IgD-negative memory B cell (primary cell): ENCODE measurements around the gene NUB1. TPM values are rescaled to one million over a fixed set of nuclear protein-coding genes. Genes with fewer than 3 reads are reported as not detected.

Experiments
- H3K27ac Mint-ChIP-seq, 3 donors: one replicate each; pipeline ENCODE4 v1.8.0; 2020 to 2022; ENCODE audit warnings: mild to moderate bottlenecking in 3 of 3, mixed read lengths in 3 of 3, moderate library complexity in 1 of 3
- H3K27me3 Mint-ChIP-seq: one replicate; pipeline ENCODE4 v1.8.0; 2021; ENCODE audit warnings: mixed read lengths
- H3K36me3 Mint-ChIP-seq: one replicate; pipeline ENCODE4 v1.8.0; 2020; ENCODE audit warnings: mild to moderate bottlenecking, mixed read lengths
- H3K4me1 Mint-ChIP-seq, 3 donors: one replicate each; pipeline ENCODE4 v1.8.0; 2020 to 2022; ENCODE audit warnings: mixed read lengths in 3 of 3, mild to moderate bottlenecking in 1 of 3
- H3K4me3 Mint-ChIP-seq, 4 donors: one replicate each; pipeline ENCODE4 v1.8.0; 2020 to 2022; ENCODE audit warnings: mild to moderate bottlenecking in 4 of 4, mixed read lengths in 4 of 4, moderate library complexity in 3 of 4
- H3K9me3 Mint-ChIP-seq, 3 donors: one replicate each; pipeline ENCODE4 v1.8.0; 2020 to 2021; ENCODE audit warnings: mixed read lengths in 3 of 3, mild to moderate bottlenecking in 1 of 3
- polyA plus RNA-seq: library from polyadenylated mRNA; unstranded; fragments of 300-500 nt; fragmentation: Illumina TruSeq; gene quantifications from one replicate; pipeline ENCODE4 v1.2.3, GENCODE V29; 2021

NUB1 gene
- polyA plus RNA-seq, 1 donor from 2014 or later, result 82.8 TPM

DNA sequence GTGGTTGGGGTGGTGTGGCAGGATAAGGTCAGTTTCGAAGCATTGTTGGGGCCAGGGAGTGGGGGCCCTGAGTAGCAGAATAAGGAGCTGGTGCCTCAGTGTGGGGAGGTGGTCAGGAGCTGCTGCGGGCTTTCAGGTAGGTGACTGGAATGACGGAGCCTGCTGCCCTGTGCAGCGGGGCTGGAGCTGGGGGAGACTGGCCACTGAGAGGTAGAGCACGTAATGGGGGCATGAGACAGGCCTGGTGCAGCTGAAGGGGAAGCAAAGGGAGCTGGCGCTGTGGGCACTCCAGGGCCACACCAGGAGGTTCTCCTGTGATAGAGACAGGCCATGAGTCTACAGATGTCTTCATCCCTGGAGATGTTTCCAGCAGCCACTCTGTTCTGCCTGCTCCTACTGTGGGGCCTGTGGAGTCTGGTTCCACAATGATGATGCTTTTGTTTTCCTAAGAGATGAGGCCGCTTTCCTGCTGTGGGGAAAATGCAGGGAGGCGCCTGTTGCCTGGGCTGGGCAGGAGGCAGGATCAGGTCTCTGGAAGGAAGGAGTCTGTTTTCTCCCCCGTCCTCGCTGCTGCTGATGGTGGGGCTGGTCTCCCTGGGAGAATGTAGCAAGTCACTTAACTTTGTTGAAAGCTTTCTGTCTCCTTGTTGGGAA, 31.1 kb downstream of the NUB1 start:
- Mint-ChIP-seq H3K27me3 (no peaks in the 10 kb centered on the region), H3K4me3 (no peak overlapping the region), H3K36me3 (peaks cover 7% of the 10 kb centered on the region), H3K4me1 (peaks cover 3 to 6% (median 5%) of the 10 kb centered on the region in 3 donors), H3K27ac (no peak overlapping the region), H3K9me3 (no peaks in the 10 kb centered on the region)

DNA sequence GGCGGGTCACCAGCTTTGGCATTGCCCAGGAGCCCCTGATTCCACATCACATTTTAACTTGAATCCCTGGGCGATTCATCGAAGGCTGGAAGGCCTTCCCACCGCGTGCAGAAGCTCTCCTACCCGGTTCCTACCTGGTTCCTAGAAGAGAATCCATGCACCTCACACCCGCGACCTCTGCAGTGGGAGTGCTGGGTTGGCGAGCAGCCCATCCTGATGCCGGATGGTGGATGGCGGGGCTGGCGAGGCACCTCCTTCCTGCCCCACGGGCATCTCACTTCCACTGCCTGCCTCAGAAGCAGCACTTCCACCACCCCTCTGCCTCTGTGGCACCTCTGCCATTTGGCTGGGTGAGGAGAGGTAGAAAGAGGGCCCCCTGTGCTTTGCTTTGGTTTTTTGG, 32.0 kb downstream of the NUB1 start:
- no peak overlapping the region for H3K4me3 Mint-ChIP-seq
- H3K36me3 Mint-ChIP-seq, result peaks cover 13% of the 10 kb centered on the region
- peaks cover 0 to 2% (median 0%) of the 10 kb centered on the region in 3 donors for H3K4me1 Mint-ChIP-seq
- no peaks in the 10 kb centered on the region for H3K27me3 Mint-ChIP-seq
- no peak overlapping the region for H3K27ac Mint-ChIP-seq
- H3K9me3 Mint-ChIP-seq, result no peaks in the 10 kb centered on the region

DNA sequence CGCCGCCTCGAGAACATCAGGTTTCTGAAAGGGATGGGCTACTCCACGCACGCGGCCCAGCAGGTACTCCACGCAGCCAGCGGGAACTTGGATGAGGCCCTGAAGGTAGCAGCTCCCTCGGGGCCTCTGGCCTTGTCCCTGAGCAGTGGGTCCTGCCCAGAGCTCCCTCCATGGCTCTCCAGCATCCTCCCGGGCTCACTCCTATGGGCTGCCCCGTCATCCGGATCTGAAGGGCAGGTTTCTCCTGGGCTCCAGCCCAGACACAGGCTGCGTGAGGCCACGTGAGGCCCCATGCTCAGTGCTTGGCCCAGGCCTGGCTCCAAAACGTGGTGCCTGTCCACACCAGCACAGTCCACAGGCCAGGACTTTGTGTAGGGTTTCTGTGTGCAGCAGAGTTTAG, 32.5 kb downstream of the NUB1 start:
- Mint-ChIP-seq H3K36me3 (peaks cover 14% of the 10 kb centered on the region), H3K9me3 (no peaks in the 10 kb centered on the region), H3K27ac (peak overlapping the region in 1 of 3 donors; percentile 46), H3K27me3 (no peaks in the 10 kb centered on the region), H3K4me1 (peaks cover 0 to 2% (median 0%) of the 10 kb centered on the region in 3 donors), H3K4me3 (peak overlapping the region in 1 of 4 donors; percentile 54)

DNA sequence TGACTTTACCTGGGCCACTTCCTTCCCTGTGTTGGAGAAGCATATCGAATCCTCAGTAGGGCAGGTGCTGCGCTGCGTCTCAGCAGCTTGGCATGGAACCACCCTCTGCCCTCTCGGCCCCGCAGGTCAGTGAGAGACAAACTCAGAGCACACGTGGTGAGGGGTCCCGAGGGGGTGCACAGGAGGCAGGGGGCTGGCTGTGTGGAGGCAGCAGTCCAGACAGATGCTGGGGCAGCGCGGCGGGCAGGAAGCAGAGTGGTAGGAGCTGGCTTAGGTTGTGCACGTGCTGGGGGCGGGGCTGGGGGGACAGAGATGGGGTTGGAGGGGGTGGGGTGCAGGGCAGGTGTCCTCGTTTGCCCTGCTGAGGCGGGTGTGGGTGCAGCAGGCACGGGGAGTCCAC, 33.1 kb downstream of the NUB1 start:
- Mint-ChIP-seq H3K4me1 (peaks cover 0 to 5% (median 2%) of the 10 kb centered on the region in 3 donors), H3K27me3 (no peaks in the 10 kb centered on the region), H3K27ac (no peak overlapping the region), H3K36me3 (peaks cover 14% of the 10 kb centered on the region), H3K9me3 (no peaks in the 10 kb centered on the region), H3K4me3 (peak overlapping the region in 1 of 4 donors; percentile 54)

DNA sequence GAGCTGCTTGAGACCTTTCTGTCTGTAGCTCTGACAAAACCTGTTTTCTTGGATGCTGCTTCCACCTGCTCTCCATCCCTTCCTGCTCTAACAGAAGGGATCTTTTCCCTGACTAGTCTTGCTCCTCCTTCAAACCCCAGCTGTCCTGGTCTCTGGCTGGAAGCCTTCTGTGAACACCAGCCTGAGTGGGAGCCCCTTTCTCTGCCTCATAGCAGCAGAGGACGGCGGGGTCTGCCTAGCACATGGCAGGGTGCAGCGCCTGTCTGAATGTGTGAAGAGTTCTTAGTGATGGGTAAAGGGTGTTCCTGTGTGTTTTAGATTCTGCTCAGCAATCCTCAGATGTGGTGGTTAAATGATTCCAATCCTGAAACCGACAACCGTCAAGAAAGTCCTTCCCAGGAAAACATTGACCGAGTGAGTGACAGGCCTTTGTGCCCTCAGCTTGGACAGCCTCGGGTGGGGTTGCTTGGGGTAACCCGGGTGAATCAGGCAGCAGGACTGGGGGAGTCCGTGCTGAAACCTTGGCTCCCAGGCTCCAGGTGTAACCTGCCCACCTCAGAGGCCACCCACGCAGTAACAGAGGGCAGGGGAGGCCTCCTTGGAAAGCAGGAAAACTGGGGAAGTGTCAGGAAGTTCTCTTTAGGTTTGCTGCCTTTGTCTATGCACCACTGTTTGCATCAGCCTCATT, 34.1 kb downstream of the NUB1 start:
- peaks cover 14% of the 10 kb centered on the region for H3K36me3 Mint-ChIP-seq
- H3K4me3 Mint-ChIP-seq, result no peak overlapping the region
- no peaks in the 10 kb centered on the region for H3K9me3 Mint-ChIP-seq
- peak overlapping the region in 1 of 3 donors; percentile 5 for H3K27ac Mint-ChIP-seq
- H3K4me1 Mint-ChIP-seq, result peaks cover under 1 to 5% (median 2%) of the 10 kb centered on the region in 3 donors
- no peaks in the 10 kb centered on the region for H3K27me3 Mint-ChIP-seq

DNA sequence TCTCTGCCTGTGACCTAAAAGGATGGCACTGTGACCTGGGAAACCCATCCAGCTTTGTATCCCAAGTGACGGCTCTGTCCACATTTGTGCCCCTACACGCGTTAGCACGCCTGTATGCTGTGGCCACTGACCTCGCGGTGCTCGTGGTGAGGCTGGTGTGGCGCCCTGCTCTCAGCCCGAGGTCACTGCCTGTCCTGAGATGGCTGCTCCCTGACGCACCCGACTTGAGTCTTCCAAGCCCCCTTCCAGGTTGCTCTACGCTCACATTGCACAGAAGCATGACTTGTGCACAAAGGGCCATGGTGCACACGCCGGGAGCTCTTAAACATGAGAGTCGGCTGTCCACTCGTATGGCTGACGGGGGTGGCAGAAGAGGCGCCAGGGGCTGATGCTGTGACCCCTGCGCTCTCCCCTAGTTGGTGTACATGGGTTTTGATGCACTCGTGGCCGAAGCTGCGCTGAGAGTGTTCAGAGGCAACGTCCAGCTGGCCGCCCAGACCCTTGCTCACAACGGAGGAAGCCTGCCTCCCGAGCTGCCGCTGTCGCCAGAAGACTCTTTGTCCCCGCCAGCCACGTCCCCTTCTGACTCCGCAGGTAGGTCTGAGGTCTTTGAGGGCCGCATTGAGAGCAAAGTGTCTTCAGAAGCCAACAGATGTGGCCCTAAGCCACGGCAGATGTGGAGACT, 34.7 kb downstream of the NUB1 start:
- H3K9me3 Mint-ChIP-seq, result no peaks in the 10 kb centered on the region
- no peaks in the 10 kb centered on the region for H3K27me3 Mint-ChIP-seq
- peaks cover 3 to 10% (median 6%) of the 10 kb centered on the region in 3 donors for H3K4me1 Mint-ChIP-seq
- peak overlapping the region in 1 of 4 donors; percentile 8 for H3K4me3 Mint-ChIP-seq
- peak overlapping the region in 1 of 3 donors; percentile 42 for H3K27ac Mint-ChIP-seq
- H3K36me3 Mint-ChIP-seq, result peaks cover 13% of the 10 kb centered on the region

DNA sequence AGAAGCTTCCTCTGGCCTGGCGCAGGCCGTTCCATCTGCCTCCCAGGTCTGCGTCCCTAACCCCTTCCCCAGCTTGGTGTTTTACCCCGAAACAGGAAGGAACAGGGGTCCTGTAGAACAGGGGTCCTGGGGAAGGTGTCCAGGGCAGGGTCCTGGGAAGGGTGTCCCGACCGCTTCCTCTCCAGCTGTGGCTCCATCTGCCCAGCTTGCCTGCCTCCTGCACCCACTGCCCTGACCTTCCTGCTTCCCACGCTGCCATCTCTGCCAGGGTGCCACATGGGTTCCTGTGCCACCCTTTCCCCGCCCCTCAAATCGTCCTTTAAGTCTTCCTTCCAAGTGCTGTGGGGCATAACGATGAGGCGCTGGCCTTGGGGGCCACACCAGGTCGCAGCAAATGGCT, 35.8 kb downstream of the NUB1 start:
- H3K4me1 Mint-ChIP-seq, result peaks cover 6 to 13% (median 9%) of the 10 kb centered on the region in 3 donors
- no peaks in the 10 kb centered on the region for H3K9me3 Mint-ChIP-seq
- H3K27me3 Mint-ChIP-seq, result peaks cover 4% of the 10 kb centered on the region
- peaks cover 13% of the 10 kb centered on the region for H3K36me3 Mint-ChIP-seq
- peak overlapping the region in 1 of 3 donors; percentile 79 for H3K27ac Mint-ChIP-seq
- H3K4me3 Mint-ChIP-seq, result no peak overlapping the region

DNA sequence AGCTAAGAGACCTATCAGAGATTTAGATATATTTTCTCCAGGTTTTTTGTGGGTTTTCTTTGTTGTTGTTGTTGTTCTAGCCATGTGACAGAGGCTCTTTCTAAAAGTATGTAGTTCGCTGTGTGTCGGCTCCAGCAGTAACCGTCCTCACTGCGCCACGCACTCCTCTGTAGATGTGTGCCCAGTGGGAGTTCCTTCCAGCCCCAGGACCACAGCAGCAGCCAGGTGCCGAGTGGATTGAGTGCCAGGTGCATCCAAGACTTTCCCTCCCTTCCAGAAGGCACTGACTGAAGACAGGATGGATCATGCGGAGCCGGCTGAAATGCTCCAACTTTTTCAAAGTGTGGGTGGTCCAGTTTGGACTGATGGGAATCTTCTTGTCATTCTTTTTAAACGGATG, 36.4 kb downstream of the NUB1 start:
- H3K27ac Mint-ChIP-seq, result peak overlapping the region in 2 of 3 donors; percentile 14 to 79
- H3K4me3 Mint-ChIP-seq, result peak overlapping the region in 1 of 4 donors; percentile 55
- peaks cover 7 to 15% (median 9%) of the 10 kb centered on the region in 3 donors for H3K4me1 Mint-ChIP-seq
- peaks cover 8% of the 10 kb centered on the region for H3K27me3 Mint-ChIP-seq
- peaks cover 13% of the 10 kb centered on the region for H3K36me3 Mint-ChIP-seq
- no peaks in the 10 kb centered on the region for H3K9me3 Mint-ChIP-seq

DNA sequence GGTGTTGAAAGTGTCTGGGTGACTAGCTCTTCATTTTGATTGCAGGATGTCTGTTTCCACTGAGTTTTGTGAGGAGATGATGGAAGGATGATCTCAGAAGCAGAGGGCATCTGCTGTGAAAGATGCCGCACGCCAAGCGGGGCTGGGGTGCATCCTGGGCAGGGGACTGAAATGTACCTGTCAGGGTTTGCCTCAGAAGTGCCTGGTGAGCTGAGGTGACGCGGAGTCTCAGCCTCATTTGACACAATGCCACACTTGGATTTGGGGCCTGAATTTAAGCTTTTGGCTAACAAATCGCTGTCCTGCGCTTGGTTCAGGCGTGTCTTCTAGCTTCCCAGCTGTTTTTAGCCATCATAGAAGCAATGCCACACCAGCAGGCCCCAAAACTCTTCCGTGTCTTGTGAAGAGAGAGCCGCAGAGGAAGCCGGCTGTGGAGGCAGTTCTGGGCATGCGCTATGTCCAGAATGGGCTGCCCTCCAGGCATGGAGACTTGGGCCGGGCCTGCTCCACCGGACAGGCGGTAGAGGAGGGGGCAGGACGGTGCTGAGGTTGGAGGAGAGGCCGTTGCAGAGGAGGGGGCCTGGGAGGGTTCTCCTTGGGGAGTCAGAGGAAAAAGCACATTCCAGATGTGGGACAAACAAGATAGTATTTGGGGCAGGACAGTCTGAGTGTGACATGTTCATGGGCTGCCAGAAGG, 37.0 kb downstream of the NUB1 start:
- Mint-ChIP-seq H3K27ac (peak overlapping the region in 2 of 3 donors; percentile 14 to 79), H3K4me3 (peak overlapping the region in 2 of 4 donors; percentile 58 to 71), H3K4me1 (peaks cover 7 to 15% (median 9%) of the 10 kb centered on the region in 3 donors), H3K9me3 (no peaks in the 10 kb centered on the region), H3K27me3 (peaks cover 12% of the 10 kb centered on the region), H3K36me3 (peaks cover 13% of the 10 kb centered on the region)

DNA sequence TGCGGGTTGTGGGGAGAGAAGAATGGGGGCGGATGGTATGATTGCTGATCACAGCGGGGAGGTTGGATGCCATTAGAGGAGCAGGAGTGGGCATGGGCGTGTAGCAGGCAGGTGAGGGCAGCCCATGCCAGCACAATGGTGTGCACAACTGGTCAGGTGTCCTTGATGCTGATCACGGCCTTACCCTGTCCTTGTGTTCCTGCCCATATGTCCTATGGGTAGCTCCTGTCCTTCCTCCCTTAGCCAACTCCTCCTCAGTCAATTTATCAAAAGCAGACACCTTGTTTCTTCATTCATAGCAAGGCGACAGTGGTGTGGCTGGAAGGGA, 37.5 kb downstream of the NUB1 start:
- H3K4me1 Mint-ChIP-seq, result peaks cover 7 to 18% (median 9%) of the 10 kb centered on the region in 3 donors
- H3K36me3 Mint-ChIP-seq, result peaks cover 13% of the 10 kb centered on the region
- H3K27me3 Mint-ChIP-seq, result peaks cover 14% of the 10 kb centered on the region
- H3K27ac Mint-ChIP-seq, result peak overlapping the region in 2 of 3 donors; percentile 67 to 78
- peak overlapping the region in 2 of 4 donors; percentile 30 to 58 for H3K4me3 Mint-ChIP-seq
- no peaks in the 10 kb centered on the region for H3K9me3 Mint-ChIP-seq

DNA sequence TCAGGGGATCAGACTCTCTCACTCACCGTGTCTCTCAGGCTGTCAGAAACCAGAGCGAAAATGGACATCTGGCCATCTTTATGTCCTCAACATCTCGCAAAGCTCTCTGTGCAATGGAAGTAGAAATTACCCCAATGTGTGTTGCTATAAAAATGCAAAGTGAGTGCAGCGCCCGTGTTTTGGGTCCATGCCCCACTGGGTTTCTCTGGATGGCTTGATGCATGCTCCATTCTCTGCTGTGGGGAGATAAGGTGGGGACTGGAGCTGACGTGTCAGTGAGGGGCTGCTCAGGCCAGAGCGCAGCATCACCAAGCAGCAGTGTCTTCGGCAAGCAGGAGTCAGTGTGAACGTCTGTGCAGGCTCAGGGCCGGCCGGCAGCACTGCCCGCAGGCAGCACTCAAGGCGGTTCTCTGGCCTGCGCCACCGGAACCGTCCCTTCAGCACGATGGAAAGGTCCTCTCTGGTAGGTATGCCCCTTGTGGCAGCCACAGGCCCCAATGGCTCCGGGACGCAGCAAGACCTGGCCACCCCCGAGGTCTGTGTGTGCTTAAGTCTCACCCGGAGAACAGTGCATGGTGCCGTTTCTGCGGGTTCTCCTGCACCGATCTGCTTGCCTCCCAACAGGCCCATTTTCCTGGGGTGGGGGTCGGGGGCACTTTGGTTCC, 38.1 kb downstream of the NUB1 start:
- Mint-ChIP-seq H3K27ac (peak overlapping the region; percentile 41 to 78 (median 67)), H3K4me1 (peaks cover 7 to 20% (median 9%) of the 10 kb centered on the region in 3 donors)

DNA sequence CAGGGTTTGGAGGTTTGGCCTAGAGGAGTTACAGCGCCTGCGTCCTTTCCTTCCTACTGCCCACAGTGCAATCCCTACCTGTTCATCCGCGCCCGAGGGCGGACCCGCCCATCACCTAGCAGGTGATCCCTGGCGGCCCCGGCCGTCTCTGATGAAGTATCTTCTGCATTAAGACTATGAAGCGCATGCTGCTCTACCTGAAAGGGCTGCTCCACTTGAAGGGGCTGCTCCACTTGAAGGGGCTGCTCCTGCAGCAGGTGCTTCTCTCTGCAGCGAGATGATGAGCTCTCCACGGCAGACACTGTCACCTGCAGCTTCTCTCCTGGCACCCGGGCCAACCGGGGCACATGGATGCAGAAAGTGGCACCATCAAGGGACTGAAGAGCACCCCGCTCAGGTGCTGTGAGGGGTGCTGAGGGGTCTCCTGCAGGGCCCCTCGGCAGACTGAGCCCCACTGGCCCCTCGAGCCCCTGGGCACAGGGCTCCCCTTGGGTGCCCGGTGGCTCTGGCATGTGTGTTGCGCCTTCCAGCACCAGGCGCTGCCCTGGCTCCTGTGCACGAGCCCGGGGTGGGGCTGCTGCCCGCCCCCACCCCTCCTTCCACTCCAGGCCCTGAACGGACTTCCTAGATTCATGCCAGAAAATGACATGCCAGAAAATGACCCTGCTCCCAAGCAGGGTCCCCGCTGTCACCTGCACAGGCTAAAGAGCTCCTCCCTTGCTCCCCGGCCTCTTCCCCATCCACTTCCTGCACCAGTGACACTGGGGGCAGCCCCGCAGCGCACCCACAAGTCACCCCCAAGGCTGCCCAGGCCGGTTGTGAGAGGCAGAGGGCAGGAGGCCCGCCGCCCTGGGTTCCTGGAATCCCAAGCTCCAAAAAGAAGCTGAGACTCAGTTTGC, 38.8 kb downstream of the NUB1 start:
- peak overlapping the region; percentile 79 to 92 (median 90) for H3K4me3 Mint-ChIP-seq
- peaks cover 11% of the 10 kb centered on the region for H3K36me3 Mint-ChIP-seq
- H3K4me1 Mint-ChIP-seq, result peaks cover 7 to 20% (median 9%) of the 10 kb centered on the region in 3 donors
- H3K27me3 Mint-ChIP-seq, result peaks cover 16% of the 10 kb centered on the region
- H3K27ac Mint-ChIP-seq, result peak overlapping the region; percentile 68 to 97 (median 96)
- H3K9me3 Mint-ChIP-seq, result no peaks in the 10 kb centered on the region

More for the DNA sequence above, 38.1 kb downstream of the NUB1 start:
- Mint-ChIP-seq H3K27me3 (peaks cover 16% of the 10 kb centered on the region), H3K36me3 (peaks cover 13% of the 10 kb centered on the region), H3K9me3 (no peaks in the 10 kb centered on the region), H3K4me3 (peak overlapping the region in 2 of 4 donors; percentile 30 to 58)

DNA sequence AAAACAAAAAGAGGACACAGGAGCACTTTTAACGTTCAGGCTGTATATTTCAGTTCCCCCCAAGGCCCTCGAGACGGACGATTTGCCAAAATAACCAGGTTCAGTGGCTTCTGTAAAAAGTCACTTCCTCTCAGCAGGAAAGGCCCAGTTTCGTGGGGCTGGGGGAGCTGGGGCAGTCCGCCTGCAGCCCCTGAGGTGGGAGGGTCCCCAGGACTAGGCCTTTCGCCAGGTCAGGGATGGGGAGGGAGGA, 39.4 kb downstream of the NUB1 start:
- Mint-ChIP-seq H3K27ac (peak overlapping the region; percentile 68 to 97 (median 96)), H3K4me3 (peak overlapping the region; percentile 79 to 92 (median 90)), H3K27me3 (peaks cover 16% of the 10 kb centered on the region), H3K9me3 (no peaks in the 10 kb centered on the region), H3K36me3 (peaks cover 10% of the 10 kb centered on the region), H3K4me1 (peaks cover 7 to 20% (median 9%) of the 10 kb centered on the region in 3 donors)
